Adipocyte (in vitro differentiated cells): ENCODE measurements around the gene CA12.

Source experiments
- DNase-seq: peaks from one replicate; pipeline ENCODE4 v3.0.0-alpha.2; 2015; ENCODE audit warnings: low read depth
- H3K27me3 ChIP-seq: replicated peaks from 2 replicates; pipeline ENCODE4 v1.7.0; 2013; ENCODE audit warnings: mild to moderate bottlenecking, low read length, moderate library complexity; ENCODE audit not compliant: control insufficient read depth, insufficient read depth
- H3K36me3 ChIP-seq: 2 replicates; pipeline ENCODE4 v1.7.0; 2013; ENCODE audit warnings: low read length, mild to moderate bottlenecking, moderate library complexity; ENCODE audit not compliant: control insufficient read depth, insufficient read depth, severe bottlenecking
- H3K4me1 ChIP-seq: 2 replicates; pipeline ENCODE4 v1.7.0; 2013; ENCODE audit warnings: mild to moderate bottlenecking, low read length, moderate library complexity; ENCODE audit not compliant: control insufficient read depth, insufficient read depth
- H3K4me3 ChIP-seq: 2 replicates; pipeline ENCODE4 v1.7.0; 2013; ENCODE audit warnings: mild to moderate bottlenecking, low read length, moderate library complexity
- H3K9ac ChIP-seq: 2 replicates; pipeline ENCODE4 v1.7.0; 2013; ENCODE audit warnings: mild to moderate bottlenecking, low read length, moderate library complexity
- H3K9me3 ChIP-seq: 2 replicates; pipeline ENCODE4 v1.7.0; 2013; ENCODE audit warnings: mild to moderate bottlenecking, low read length, moderate library complexity; ENCODE audit not compliant: control insufficient read depth

Gene CA12

GRCh38 chr15:63314409-63314808 lies 67.2 kb downstream of the CA12 start:
- Histone ChIP-seq H3K4me1 (no peaks in the 10 kb centered on the region), H3K9me3 (no peaks in the 10 kb centered on the region), H3K9ac (no peak overlapping the region), H3K27me3 (no peaks in the 10 kb centered on the region), H3K36me3 (no peaks in the 10 kb centered on the region), H3K4me3 (no peak overlapping the region)
- DNase-seq: no peak

- no peaks in the 10 kb centered on the region for H3K36me3 ChIP-seq
- H3K9me3 ChIP-seq: no peaks in the 10 kb centered on the region
- H3K4me3 ChIP-seq: no peak overlapping the region
- DNase-seq: no peak
- H3K9ac ChIP-seq: no peak overlapping the region
- no peaks in the 10 kb centered on the region for H3K27me3 ChIP-seq
- H3K4me1 ChIP-seq: no peaks in the 10 kb centered on the region
These were observed 67.8 kb downstream of the CA12 start for GRCh38 chr15:63313825-63314224.

GRCh38 chr15:63312286-63312685 lies 69.4 kb downstream of the CA12 start:
- DNase-seq: no peak
- no peaks in the 10 kb centered on the region for H3K4me1 ChIP-seq
- H3K9me3 ChIP-seq: no peaks in the 10 kb centered on the region
- no peaks in the 10 kb centered on the region for H3K36me3 ChIP-seq
- H3K9ac ChIP-seq: no peak overlapping the region
- no peaks in the 10 kb centered on the region for H3K27me3 ChIP-seq
- no peak overlapping the region for H3K4me3 ChIP-seq

GRCh38 chr15:63310646-63311045 lies 71.0 kb downstream of the CA12 start:
- no peak for DNase-seq
- Histone ChIP-seq H3K9me3 (no peaks in the 10 kb centered on the region), H3K4me3 (no peak overlapping the region), H3K4me1 (no peaks in the 10 kb centered on the region), H3K36me3 (peaks cover 13% of the 10 kb centered on the region), H3K27me3 (no peaks in the 10 kb centered on the region), H3K9ac (no peak overlapping the region)

GRCh38 chr15:63308947-63309346 lies 72.7 kb downstream of the CA12 start:
- Histone ChIP-seq H3K27me3 (no peaks in the 10 kb centered on the region), H3K4me1 (peaks cover 6% of the 10 kb centered on the region), H3K4me3 (no peak overlapping the region), H3K9ac (no peak overlapping the region), H3K9me3 (no peaks in the 10 kb centered on the region), H3K36me3 (peaks cover 17% of the 10 kb centered on the region)
- no peak for DNase-seq

GRCh38 chr15:63308491-63308890 lies 73.2 kb downstream of the CA12 start:
- Histone ChIP-seq H3K9me3 (no peaks in the 10 kb centered on the region), H3K4me3 (no peak overlapping the region), H3K4me1 (peaks cover 6% of the 10 kb centered on the region), H3K9ac (no peak overlapping the region), H3K36me3 (peaks cover 22% of the 10 kb centered on the region), H3K27me3 (no peaks in the 10 kb centered on the region)
- DNase-seq: no peak

- Histone ChIP-seq H3K36me3 (peaks cover 39% of the 10 kb centered on the region), H3K4me3 (no peak overlapping the region), H3K9me3 (no peaks in the 10 kb centered on the region), H3K4me1 (peaks cover 6% of the 10 kb centered on the region), H3K27me3 (no peaks in the 10 kb centered on the region), H3K9ac (no peak overlapping the region)
- no peak for DNase-seq
These were observed 75.1 kb downstream of the CA12 start for GRCh38 chr15:63306492-63307073.

GRCh38 chr15:63305260-63305659 lies 76.4 kb downstream of the CA12 start:
- H3K36me3 ChIP-seq: peaks cover 45% of the 10 kb centered on the region
- H3K4me1 ChIP-seq: peaks cover 6% of the 10 kb centered on the region
- H3K27me3 ChIP-seq: no peaks in the 10 kb centered on the region
- H3K4me3 ChIP-seq: no peak overlapping the region
- H3K9ac ChIP-seq: no peak overlapping the region
- H3K9me3 ChIP-seq: no peaks in the 10 kb centered on the region
- DNase-seq: no peak

GRCh38 chr15:63301088-63301487 lies 80.6 kb downstream of the CA12 start:
- DNase-seq: no peak
- Histone ChIP-seq H3K4me3 (no peak overlapping the region), H3K4me1 (peaks cover 6% of the 10 kb centered on the region), H3K9me3 (no peaks in the 10 kb centered on the region), H3K36me3 (peaks cover 60% of the 10 kb centered on the region), H3K9ac (no peak overlapping the region), H3K27me3 (no peaks in the 10 kb centered on the region)

- H3K4me3 ChIP-seq: no peak overlapping the region
- no peak for DNase-seq
These were observed 81.6 kb downstream of the CA12 start for GRCh38 chr15:63299943-63300575.

GRCh38 chr15:63296195-63296594 lies 85.5 kb downstream of the CA12 start:
- peaks cover 35% of the 10 kb centered on the region for H3K4me1 ChIP-seq
- H3K36me3 ChIP-seq: peaks cover 29% of the 10 kb centered on the region
- H3K9me3 ChIP-seq: no peaks in the 10 kb centered on the region
- no peak overlapping the region for H3K9ac ChIP-seq
- no peaks in the 10 kb centered on the region for H3K27me3 ChIP-seq
- no peak overlapping the region for H3K4me3 ChIP-seq
- no peak for DNase-seq

More at GRCh38 chr15:63299943-63300575, 81.6 kb downstream of the CA12 start:
- Histone ChIP-seq H3K27me3 (no peaks in the 10 kb centered on the region), H3K9ac (no peak overlapping the region), H3K4me1 (peaks cover 5% of the 10 kb centered on the region), H3K36me3 (peaks cover 54% of the 10 kb centered on the region), H3K9me3 (no peaks in the 10 kb centered on the region)

- H3K4me1 ChIP-seq: peaks cover 41% of the 10 kb centered on the region
- no peaks in the 10 kb centered on the region for H3K27me3 ChIP-seq
- peaks cover 26% of the 10 kb centered on the region for H3K36me3 ChIP-seq
- no peak overlapping the region for H3K9ac ChIP-seq
- DNase-seq: no peak
- no peak overlapping the region for H3K4me3 ChIP-seq
- no peaks in the 10 kb centered on the region for H3K9me3 ChIP-seq
These were observed 86.3 kb downstream of the CA12 start for GRCh38 chr15:63295341-63295740.
